Vagina (tissue), 2 donors: ENCODE results near the gene HSBP1. TPM values are rescaled to one million over a fixed set of nuclear protein-coding genes. Genes with fewer than 3 reads are reported as not detected.

ENCODE experiments used
- DNase-seq, 2 donors: peaks; one replicate each; pipeline ENCODE4 v3.0.0-alpha.2; 2017; ENCODE audit errors: extremely low spot score in 2 of 2
- H3K27ac ChIP-seq: fragments of 200-600 bp; sonication (generic); one replicate; pipeline ENCODE4 v1.5.1; 2019
- H3K27me3 ChIP-seq: fragments of 200-600 bp; sonication (generic); one replicate; pipeline ENCODE4 v1.5.1; 2019
- H3K36me3 ChIP-seq, 2 donors: fragments of 200-600 bp; sonication (generic); one replicate each; pipeline ENCODE4 v1.5.1; 2017 to 2019
- H3K4me1 ChIP-seq: fragments of 200-600 bp; sonication (generic); one replicate; pipeline ENCODE4 v1.5.1; 2019
- H3K4me3 ChIP-seq, 2 donors: fragments of 200-600 bp; sonication (generic); 1 replicate in 1 of 2; 2 replicates in 1 of 2; pipeline ENCODE4 v1.5.1; 2016 to 2019
- H3K9me3 ChIP-seq: fragments of 200-600 bp; sonication (generic); one replicate; pipeline ENCODE4 v1.5.1; 2019
- POLR2A ChIP-seq, 2 donors: fragments of 450-650 bp; IDR thresholded peaks; one replicate each; pipeline ENCODE4 v1.6.1; 2017; ENCODE audit warnings: antibody characterized with exemption in 2 of 2, mild to moderate bottlenecking in 2 of 2, moderate library complexity in 2 of 2
- POLR2AphosphoS5 ChIP-seq, 2 donors: sonication (generic); formaldehyde crosslinking; IDR thresholded peaks; one replicate each; pipeline ENCODE4 v1.9.0; 2017; ENCODE audit warnings: antibody characterized with exemption in 2 of 2, mild to moderate bottlenecking in 2 of 2, low read depth in 1 of 2; ENCODE audit not compliant: insufficient read depth in 1 of 2
- intact Hi-C: fragments of 100-400 bp; cut with DNase I; formaldehyde crosslinking; loops from one replicate; pipeline ENCODE4 v1.15.1; 2023
- total RNA-seq: library from RNA; depleted of rRNA; stranded (reverse); fragments of >200 nt; gene quantifications from one replicate; pipeline ENCODE4 v1.2.3, GENCODE V29; 2016
- TF ChIP-seq, protein P1 (sequence below), 3 experiments: fragments of 450-650 bp in 2 of 3; fragments of 200-600 bp in 1 of 3; sonication (generic) in 1 of 3; IDR thresholded peaks; one replicate each; pipeline ENCODE4 v1.5.1; 2017 to 2019; ENCODE audit warnings: antibody characterized with exemption in 3 of 3, mild to moderate bottlenecking in 2 of 3, moderate library complexity in 2 of 3

HSBP1 gene
- total RNA-seq, 1 donor from 2014 or later: 14.2 TPM

DNA sequence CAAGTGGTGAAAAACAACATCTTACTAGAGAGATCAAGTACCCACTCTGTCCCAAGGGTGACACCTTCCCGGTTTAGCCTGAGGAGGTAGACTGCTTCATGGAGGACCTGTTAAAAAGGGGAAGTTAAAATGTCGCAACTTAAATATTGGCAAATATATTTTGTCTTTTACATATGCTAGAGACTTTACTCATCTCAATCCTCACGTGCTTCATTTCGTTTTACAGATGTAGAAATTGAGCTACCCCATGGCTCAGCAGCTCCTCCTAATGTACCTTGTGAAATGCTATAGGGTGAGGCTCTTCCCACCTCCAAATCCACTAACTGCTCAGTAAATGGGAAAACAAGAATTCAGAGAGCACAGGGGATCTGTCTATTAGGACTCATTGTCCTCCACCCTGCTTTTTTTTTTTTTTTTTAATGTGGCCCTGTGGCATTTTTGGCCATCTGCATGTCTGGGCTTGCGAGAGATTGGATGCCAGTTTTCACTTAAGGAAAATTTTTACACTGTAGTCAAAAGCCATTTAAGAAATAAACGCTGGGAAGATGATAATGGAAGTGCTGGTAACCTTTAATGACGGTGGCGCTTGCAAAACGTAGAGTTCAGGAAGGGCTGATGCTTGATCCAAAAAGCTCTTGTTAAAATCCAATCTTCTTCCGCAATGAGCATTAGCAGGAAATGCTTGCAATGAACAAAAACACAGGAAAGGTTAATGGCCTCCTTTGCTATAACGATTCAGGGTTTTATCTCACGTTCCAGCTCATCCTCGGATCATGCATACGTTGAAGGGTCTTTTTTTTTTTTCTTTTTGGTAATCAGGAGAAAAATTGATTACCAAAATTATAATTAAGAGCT lies 39.8 kb downstream of the HSBP1 start:
- TF ChIP-seq, protein P1, sequence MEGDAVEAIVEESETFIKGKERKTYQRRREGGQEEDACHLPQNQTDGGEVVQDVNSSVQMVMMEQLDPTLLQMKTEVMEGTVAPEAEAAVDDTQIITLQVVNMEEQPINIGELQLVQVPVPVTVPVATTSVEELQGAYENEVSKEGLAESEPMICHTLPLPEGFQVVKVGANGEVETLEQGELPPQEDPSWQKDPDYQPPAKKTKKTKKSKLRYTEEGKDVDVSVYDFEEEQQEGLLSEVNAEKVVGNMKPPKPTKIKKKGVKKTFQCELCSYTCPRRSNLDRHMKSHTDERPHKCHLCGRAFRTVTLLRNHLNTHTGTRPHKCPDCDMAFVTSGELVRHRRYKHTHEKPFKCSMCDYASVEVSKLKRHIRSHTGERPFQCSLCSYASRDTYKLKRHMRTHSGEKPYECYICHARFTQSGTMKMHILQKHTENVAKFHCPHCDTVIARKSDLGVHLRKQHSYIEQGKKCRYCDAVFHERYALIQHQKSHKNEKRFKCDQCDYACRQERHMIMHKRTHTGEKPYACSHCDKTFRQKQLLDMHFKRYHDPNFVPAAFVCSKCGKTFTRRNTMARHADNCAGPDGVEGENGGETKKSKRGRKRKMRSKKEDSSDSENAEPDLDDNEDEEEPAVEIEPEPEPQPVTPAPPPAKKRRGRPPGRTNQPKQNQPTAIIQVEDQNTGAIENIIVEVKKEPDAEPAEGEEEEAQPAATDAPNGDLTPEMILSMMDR (IDR thresholded peaks at IDR 0.05): no peak
- TF ChIP-seq POLR2AphosphoS5 (IDR thresholded peaks at IDR 0.05; ENCODE audit: insufficient read depth in 1 of 2, low read depth in 1 of 2): no peak
- TF ChIP-seq POLR2A (IDR thresholded peaks at IDR 0.05): no peak
- Histone ChIP-seq H3K4me3 (no peak overlapping the region), H3K36me3 (no peaks in the 10 kb centered on the region), H3K9me3 (no peaks in the 10 kb centered on the region), H3K4me1 (no peaks in the 10 kb centered on the region), H3K27me3 (no peaks in the 10 kb centered on the region), H3K27ac (no peak overlapping the region)
- intact Hi-C loops: no loop called here
- no peak for DNase-seq

DNA sequence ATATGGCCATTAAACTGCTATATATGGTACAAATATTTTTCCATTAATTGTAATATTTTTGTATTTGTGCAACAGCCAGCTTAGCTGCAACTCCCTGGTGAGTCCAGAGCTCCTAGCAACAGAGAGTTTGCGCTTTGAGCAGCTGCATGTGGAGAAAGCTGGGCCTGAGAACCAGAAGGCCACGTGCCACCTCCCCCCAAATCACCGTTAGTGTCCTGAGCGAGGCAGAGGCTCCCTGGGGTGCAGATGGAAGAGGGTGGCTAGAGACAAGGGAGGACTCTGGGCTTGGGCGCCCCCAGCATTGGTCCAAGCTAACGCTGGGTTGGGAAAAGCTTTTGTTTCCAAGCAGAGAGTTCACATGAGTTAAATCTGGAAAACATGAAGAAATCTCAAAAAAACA lies 41.6 kb downstream of the HSBP1 start:
- Histone ChIP-seq H3K27ac (no peak overlapping the region), H3K4me3 (no peak overlapping the region), H3K36me3 (no peaks in the 10 kb centered on the region), H3K27me3 (no peaks in the 10 kb centered on the region), H3K9me3 (no peaks in the 10 kb centered on the region), H3K4me1 (no peaks in the 10 kb centered on the region)
- intact Hi-C loops: no loop called here
- TF ChIP-seq POLR2A (IDR thresholded peaks at IDR 0.05) (no peak), POLR2AphosphoS5 (IDR thresholded peaks at IDR 0.05; ENCODE audit: insufficient read depth in 1 of 2, low read depth in 1 of 2) (no peak)
- TF ChIP-seq, protein P1 (IDR thresholded peaks at IDR 0.05): no peak
- DNase-seq: no peak

DNA sequence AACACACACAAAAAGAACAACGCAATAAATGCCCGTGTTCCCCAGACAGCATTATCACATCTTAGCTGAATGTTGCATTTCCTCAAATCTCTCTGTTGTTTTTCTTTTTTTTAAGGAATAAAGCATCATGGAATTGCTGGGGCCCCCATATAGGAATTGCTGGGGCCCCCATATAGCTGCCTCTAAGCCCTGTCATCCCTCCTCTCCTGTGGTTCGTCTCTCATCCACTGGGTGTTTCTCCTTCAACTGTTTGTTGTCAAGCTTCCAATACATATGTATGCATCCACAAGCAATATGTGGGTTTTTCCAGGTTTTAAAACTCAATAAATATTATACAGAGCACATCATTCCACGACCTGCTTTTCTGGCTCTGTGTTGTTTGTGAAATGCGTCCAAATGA lies 43.2 kb downstream of the HSBP1 start:
- Histone ChIP-seq H3K36me3 (no peaks in the 10 kb centered on the region), H3K4me1 (no peaks in the 10 kb centered on the region), H3K27me3 (no peaks in the 10 kb centered on the region), H3K27ac (no peak overlapping the region), H3K4me3 (no peak overlapping the region), H3K9me3 (no peaks in the 10 kb centered on the region)
- intact Hi-C loops: no loop called here
- TF ChIP-seq, protein P1 (IDR thresholded peaks at IDR 0.05): no peak
- TF ChIP-seq POLR2AphosphoS5 (IDR thresholded peaks at IDR 0.05; ENCODE audit: insufficient read depth in 1 of 2, low read depth in 1 of 2) (no peak), POLR2A (IDR thresholded peaks at IDR 0.05) (no peak)
- no peak for DNase-seq

DNA sequence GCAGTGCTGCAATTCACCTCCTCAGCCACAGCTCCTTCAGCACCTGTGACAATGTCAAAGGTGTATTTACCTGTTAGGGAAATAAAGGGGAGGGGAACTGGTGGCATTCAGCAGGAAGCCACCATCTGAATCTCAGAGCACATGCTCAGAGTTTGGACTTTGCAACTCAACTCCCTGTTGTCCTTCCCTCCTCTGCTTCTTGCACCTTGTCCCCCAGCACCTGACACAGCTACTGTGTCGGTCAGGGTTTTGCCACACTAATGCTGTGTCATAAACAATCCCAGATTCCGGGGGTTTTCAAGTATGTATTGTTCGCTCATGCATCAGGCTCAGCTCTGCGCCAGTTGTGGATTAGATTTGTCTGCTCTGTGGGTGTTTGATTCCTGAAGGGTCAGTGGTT lies 43.7 kb downstream of the HSBP1 start:
- TF ChIP-seq POLR2AphosphoS5 (IDR thresholded peaks at IDR 0.05; ENCODE audit: insufficient read depth in 1 of 2, low read depth in 1 of 2) (no peak), POLR2A (IDR thresholded peaks at IDR 0.05) (no peak)
- TF ChIP-seq, protein P1 (IDR thresholded peaks at IDR 0.05): no peak
- no peaks in the 10 kb centered on the region for H3K27me3 ChIP-seq
- no peaks in the 10 kb centered on the region for H3K4me1 ChIP-seq
- H3K9me3 ChIP-seq: no peaks in the 10 kb centered on the region
- H3K36me3 ChIP-seq: no peaks in the 10 kb centered on the region
- H3K4me3 ChIP-seq: no peak overlapping the region
- DNase-seq: no peak
- H3K27ac ChIP-seq: no peak overlapping the region
- intact Hi-C loops: no loop called here

DNA sequence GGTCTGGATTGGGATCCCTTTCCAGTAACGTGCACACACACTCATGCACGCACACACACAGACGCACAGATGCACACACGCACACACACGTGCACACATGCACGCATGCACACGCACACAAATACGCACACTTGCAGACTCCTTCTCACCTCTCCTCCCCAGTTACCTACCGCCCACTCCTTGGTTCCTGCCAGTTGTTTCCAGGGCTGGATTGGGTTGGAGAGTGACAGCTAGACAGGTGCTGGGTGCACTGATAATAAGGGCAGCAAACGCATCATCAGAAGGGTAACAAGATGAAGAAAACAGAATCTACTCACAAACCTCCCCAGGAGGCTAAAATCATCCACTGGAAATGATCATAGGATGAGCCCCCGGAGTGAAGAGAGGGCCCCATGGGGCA lies 45.0 kb downstream of the HSBP1 start:
- DNase-seq: no peak
- Histone ChIP-seq H3K27me3 (no peaks in the 10 kb centered on the region), H3K4me3 (no peak overlapping the region), H3K9me3 (no peaks in the 10 kb centered on the region), H3K36me3 (no peaks in the 10 kb centered on the region), H3K27ac (no peak overlapping the region), H3K4me1 (no peaks in the 10 kb centered on the region)
- intact Hi-C loops: no loop called here
- TF ChIP-seq POLR2A (IDR thresholded peaks at IDR 0.05) (no peak), POLR2AphosphoS5 (IDR thresholded peaks at IDR 0.05; ENCODE audit: insufficient read depth in 1 of 2, low read depth in 1 of 2) (no peak)
- TF ChIP-seq, protein P1 (IDR thresholded peaks at IDR 0.05): no peak
